Neural progenitor cell (in vitro differentiated cells): ENCODE results near the gene GAB3. TPM values are rescaled to one million over a fixed set of nuclear protein-coding genes. Genes with fewer than 3 reads are reported as not detected.

Experiments used
- DNase-seq: peaks from one replicate; pipeline ENCODE4 v3.0.0-alpha.2; 2016; ENCODE audit warnings: low spot score
- H2AFZ ChIP-seq: fragments of 200-600 bp; sonication (generic); replicated peaks from 2 replicates; pipeline ENCODE4 v1.6.1; 2016; ENCODE audit warnings: antibody characterized with exemption
- H3F3A ChIP-seq: fragments of 200-600 bp; sonication (generic); 2 replicates; pipeline ENCODE4 v1.6.1; 2016; ENCODE audit warnings: antibody characterized with exemption, low read depth
- H3K27ac ChIP-seq: fragments of 200-600 bp; sonication (generic); 2 replicates; pipeline ENCODE4 v1.5.1; 2016; ENCODE audit warnings: mild to moderate bottlenecking
- H3K27me3 ChIP-seq: fragments of 200-600 bp; sonication (generic); 2 replicates; pipeline ENCODE4 v1.6.1; 2016; ENCODE audit warnings: mild to moderate bottlenecking, moderate library complexity
- H3K36me3 ChIP-seq: fragments of 200-600 bp; sonication (generic); 2 replicates; pipeline ENCODE4 v1.5.1; 2016
- H3K4me1 ChIP-seq: fragments of 200-600 bp; sonication (generic); 2 replicates; pipeline ENCODE4 v1.6.1; 2016; ENCODE audit warnings: mixed run types
- H3K4me2 ChIP-seq: fragments of 200-600 bp; sonication (generic); 2 replicates; pipeline ENCODE4 v1.6.1; 2016
- H3K4me3 ChIP-seq: fragments of 200-600 bp; sonication (generic); 2 replicates; pipeline ENCODE4 v1.5.1; 2016
- H3K79me2 ChIP-seq: fragments of 200-600 bp; sonication (generic); 2 replicates; pipeline ENCODE4 v1.6.1; 2016; ENCODE audit warnings: low read depth
- H3K9ac ChIP-seq: fragments of 200-600 bp; sonication (generic); 2 replicates; pipeline ENCODE4 v1.6.1; 2016
- H3K9me3 ChIP-seq: fragments of 200-600 bp; sonication (generic); 2 replicates; pipeline ENCODE4 v1.5.1; 2016; ENCODE audit warnings: low read depth
- H4K20me1 ChIP-seq: fragments of 200-600 bp; sonication (generic); 2 replicates; pipeline ENCODE4 v1.6.1; 2016; ENCODE audit warnings: low read depth
- H3K27ac Mint-ChIP-seq: 3 replicates; pipeline ENCODE4 v1.8.0; 2021; ENCODE audit warnings: mixed read lengths
- H3K27me3 Mint-ChIP-seq: 2 replicates; pipeline ENCODE4 v1.8.0; 2022; ENCODE audit warnings: low read depth, mild to moderate bottlenecking, inconsistent platforms, moderate library complexity, mixed read lengths; ENCODE audit not compliant: insufficient read depth
- H3K36me3 Mint-ChIP-seq: 3 replicates; pipeline ENCODE4 v1.8.0; 2021; ENCODE audit warnings: mixed read lengths
- H3K4me1 Mint-ChIP-seq: 3 replicates; pipeline ENCODE4 v1.8.0; 2021; ENCODE audit warnings: mixed read lengths
- H3K4me3 Mint-ChIP-seq: 3 replicates; pipeline ENCODE4 v1.8.0; 2021; ENCODE audit warnings: mild to moderate bottlenecking, moderate library complexity, mixed read lengths
- H3K9me3 Mint-ChIP-seq: 3 replicates; pipeline ENCODE4 v1.8.0; 2020; ENCODE audit warnings: mixed read lengths
- CTCF ChIP-seq: fragments of 200-600 bp; sonication (generic); IDR thresholded peaks from 2 replicates; pipeline ENCODE4 v1.5.1; 2017; ENCODE audit warnings: antibody characterized with exemption, mild to moderate bottlenecking
- EZH2 ChIP-seq: fragments of 200-600 bp; sonication (generic); IDR thresholded peaks from 2 replicates; pipeline ENCODE4 v1.6.1; 2017; ENCODE audit warnings: antibody characterized with exemption, mild to moderate bottlenecking, moderate library complexity
- EZH2phosphoT487 ChIP-seq: fragments of 200-600 bp; sonication (generic); IDR thresholded peaks from 2 replicates; pipeline ENCODE4 v1.6.1; 2017; ENCODE audit warnings: antibody characterized with exemption
- total RNA-seq: library from RNA; depleted of rRNA; stranded (reverse); fragments of >200 nt; gene quantifications from 2 replicates; pipeline ENCODE4 v1.2.3, GENCODE V29; 2015; ENCODE audit warnings: low replicate concordance

Gene GAB3
- total RNA-seq, 1 donor from 2014 or later = not detected

GRCh38 chrX:154780968-154781367 lies 30.1 kb upstream of the GAB3 start:
- Histone ChIP-seq H3F3A (no peaks in the 10 kb centered on the region), H3K27ac (no peak overlapping the region), H3K9ac (no peak overlapping the region), H2AFZ (no peak overlapping the region), H3K4me1 (no peaks in the 10 kb centered on the region), H4K20me1 (no peaks in the 10 kb centered on the region), H3K36me3 (no peaks in the 10 kb centered on the region), H3K4me2 (no peak overlapping the region), H3K79me2 (no peaks in the 10 kb centered on the region), H3K4me3 (no peak overlapping the region), H3K27me3 (no peaks in the 10 kb centered on the region), H3K9me3 (no peaks in the 10 kb centered on the region)
- no peak overlapping the region for H3K27ac Mint-ChIP-seq
- H3K9me3 Mint-ChIP-seq = peaks cover 10% of the 10 kb centered on the region
- peaks cover 22% of the 10 kb centered on the region for H3K36me3 Mint-ChIP-seq
- H3K27me3 Mint-ChIP-seq = peaks cover 5% of the 10 kb centered on the region
- H3K4me1 Mint-ChIP-seq = no peaks in the 10 kb centered on the region
- DNase-seq = no peak
- H3K4me3 Mint-ChIP-seq = no peak overlapping the region
- TF ChIP-seq EZH2 = no peak
- TF ChIP-seq EZH2phosphoT487 = no peak
- no peak for TF ChIP-seq CTCF

- H3F3A ChIP-seq = no peaks in the 10 kb centered on the region
- H3K4me2 ChIP-seq = no peak overlapping the region
- no peak overlapping the region for H3K27ac Mint-ChIP-seq
- H3K9me3 ChIP-seq = no peaks in the 10 kb centered on the region
- TF ChIP-seq EZH2 (no peak), EZH2phosphoT487 (no peak), CTCF (no peak)
- no peaks in the 10 kb centered on the region for H3K27me3 ChIP-seq
- no peaks in the 10 kb centered on the region for H3K4me1 ChIP-seq
- no peak for DNase-seq
- no peak overlapping the region for H3K4me3 ChIP-seq
- no peaks in the 10 kb centered on the region for H3K36me3 ChIP-seq
- H3K4me3 Mint-ChIP-seq = no peak overlapping the region
- no peak overlapping the region for H3K9ac ChIP-seq
- H4K20me1 ChIP-seq = no peaks in the 10 kb centered on the region
- no peak overlapping the region for H2AFZ ChIP-seq
- H3K4me1 Mint-ChIP-seq = no peaks in the 10 kb centered on the region
- H3K9me3 Mint-ChIP-seq = peaks cover 11% of the 10 kb centered on the region
- H3K36me3 Mint-ChIP-seq = peaks cover 22% of the 10 kb centered on the region
- no peaks in the 10 kb centered on the region for H3K79me2 ChIP-seq
- no peak overlapping the region for H3K27ac ChIP-seq
- H3K27me3 Mint-ChIP-seq = peaks cover 4% of the 10 kb centered on the region
These were observed 28.4 kb upstream of the GAB3 start for GRCh38 chrX:154779261-154779660.

GRCh38 chrX:154776753-154777152 lies 25.9 kb upstream of the GAB3 start:
- no peaks in the 10 kb centered on the region for H3K79me2 ChIP-seq
- H3K27me3 ChIP-seq = no peaks in the 10 kb centered on the region
- H3F3A ChIP-seq = no peaks in the 10 kb centered on the region
- no peak for DNase-seq
- Mint-ChIP-seq H3K36me3 (peaks cover 36% of the 10 kb centered on the region), H3K9me3 (peaks cover 20% of the 10 kb centered on the region), H3K27ac (no peak overlapping the region), H3K4me3 (no peak overlapping the region), H3K4me1 (no peaks in the 10 kb centered on the region), H3K27me3 (peaks cover 4% of the 10 kb centered on the region)
- no peak overlapping the region for H3K4me3 ChIP-seq
- H3K4me1 ChIP-seq = no peaks in the 10 kb centered on the region
- no peaks in the 10 kb centered on the region for H3K9me3 ChIP-seq
- peaks cover 4% of the 10 kb centered on the region for H3K36me3 ChIP-seq
- H3K27ac ChIP-seq = no peak overlapping the region
- H4K20me1 ChIP-seq = no peaks in the 10 kb centered on the region
- no peak overlapping the region for H3K9ac ChIP-seq
- no peak overlapping the region for H3K4me2 ChIP-seq
- no peak overlapping the region for H2AFZ ChIP-seq
- no peak for TF ChIP-seq EZH2phosphoT487
- TF ChIP-seq EZH2 = no peak
- TF ChIP-seq CTCF = no peak
